PC-3 (cell line): ENCODE results near the gene BRINP1. TPM values are rescaled to one million over a fixed set of nuclear protein-coding genes. Genes with fewer than 3 reads are reported as not detected.

Source experiments
- ATAC-seq: fragments of 200-7000 bp; cut with Tn5 transposase; 2 replicates; pipeline ENCODE4 v1.9.1; 2020; ENCODE audit warnings: mild to moderate bottlenecking, moderate library complexity
- BruUV-seq: library from RNA; stranded (reverse); fragments of 400-500 nt; replicated peaks from 2 replicates; lab custom pipeline; 2021; lab: Mats Ljungman, UMichigan
- CTCF ChIA-PET: fragments of 300-600 bp; sonication (Branson Sonifier 250); formaldehyde crosslinking; loops from one replicate; lab custom pipeline; 2022; ENCODE audit warnings: antibody characterized with exemption; lab: Charles Lee
- POLR2A ChIA-PET: fragments of 300-600 bp; sonication (Branson Sonifier 250); formaldehyde crosslinking; loops from one replicate; lab custom pipeline; 2022; ENCODE audit warnings: antibody characterized with exemption; ENCODE audit not compliant: unreplicated experiment; lab: Charles Lee
- DNase-seq: peaks from one replicate; pipeline ENCODE4 v3.0.0-alpha.2; 2015
- H2AFZ ChIP-seq: fragments of 300-600 bp; sonication (generic); 2 replicates; pipeline ENCODE4 v1.6.0; 2016; ENCODE audit warnings: antibody characterized with exemption, low read length
- H3F3A ChIP-seq: fragments of 300-600 bp; sonication (generic); one replicate; pipeline ENCODE4 v1.6.0; 2017; ENCODE audit warnings: antibody characterized with exemption, low read length, control low read depth, mild to moderate bottlenecking; ENCODE audit not compliant: unreplicated experiment
- H3K27ac ChIP-seq: fragments of 300-600 bp; sonication (generic); 2 replicates; pipeline ENCODE4 v1.5.1; 2016; ENCODE audit warnings: mild to moderate bottlenecking, low read length
- H3K27me3 ChIP-seq: fragments of 300-600 bp; sonication (generic); 2 replicates; pipeline ENCODE4 v1.6.1; 2016; ENCODE audit warnings: low read length, mixed read lengths
- H3K36me3 ChIP-seq: fragments of 300-600 bp; sonication (generic); 2 replicates; pipeline ENCODE4 v1.6.1; 2016; ENCODE audit warnings: low read depth, mixed run types, low read length, mixed read lengths
- H3K4me1 ChIP-seq: fragments of 300-600 bp; sonication (generic); 2 replicates; pipeline ENCODE4 v1.5.1; 2016; ENCODE audit warnings: low read length; ENCODE audit not compliant: insufficient read depth
- H3K4me2 ChIP-seq: fragments of 300-600 bp; sonication (generic); 2 replicates; pipeline ENCODE4 v1.6.0; 2016; ENCODE audit warnings: low read length
- H3K4me3 ChIP-seq: fragments of 300-600 bp; sonication (generic); 2 replicates; pipeline ENCODE4 v1.5.1; 2016; ENCODE audit warnings: mild to moderate bottlenecking, low read length, mixed read lengths
- H3K79me2 ChIP-seq: fragments of 300-600 bp; sonication (generic); 2 replicates; pipeline ENCODE4 v1.6.1; 2017; ENCODE audit warnings: low read length, mixed read lengths
- H3K9ac ChIP-seq: fragments of 300-600 bp; sonication (generic); 2 replicates; pipeline ENCODE4 v1.6.0; 2016; ENCODE audit warnings: mild to moderate bottlenecking, low read length
- H3K9me2 ChIP-seq: fragments of 300-600 bp; sonication (generic); replicated peaks from 2 replicates; pipeline ENCODE4 v1.6.1; 2016; ENCODE audit warnings: mixed run types, low read length, mixed read lengths
- H3K9me3 ChIP-seq: fragments of 300-600 bp; sonication (generic); 2 replicates; pipeline ENCODE4 v1.6.1; 2016; ENCODE audit warnings: low read length, mixed read lengths
- H4K20me1 ChIP-seq: fragments of 300-600 bp; sonication (generic); 2 replicates; pipeline ENCODE4 v1.6.1; 2016; ENCODE audit warnings: low read length, mixed read lengths
- EZH2 ChIP-seq: fragments of 300-600 bp; sonication (generic); IDR thresholded peaks from one replicate; pipeline ENCODE4 v1.6.1; 2017; ENCODE audit warnings: antibody characterized with exemption, mild to moderate bottlenecking, low read length; ENCODE audit not compliant: unreplicated experiment
- EZH2phosphoT487 ChIP-seq: fragments of 300-600 bp; sonication (generic); IDR thresholded peaks from 2 replicates; pipeline ENCODE4 v1.6.1; 2018; ENCODE audit warnings: mild to moderate bottlenecking, antibody characterized with exemption, low read length, borderline replicate concordance
- intact Hi-C: fragments of 100-400 bp; cut with micrococcal nuclease; formaldehyde crosslinking; loops from 2 replicates; pipeline ENCODE4 v1.9.0; 2023
- total RNA-seq: library from RNA; depleted of rRNA; stranded (reverse); fragments of >200 nt; gene quantifications from 2 replicates; pipeline ENCODE4 v1.2.3, GENCODE V29; 2014
- TF ChIP-seq, protein P1 (sequence below): fragments of 300-600 bp; sonication (generic); conservative IDR thresholded peaks from 2 replicates; pipeline ENCODE4 v1.5.1; 2017; ENCODE audit warnings: antibody characterized with exemption, low read depth, mild to moderate bottlenecking, low read length

Gene BRINP1
- total RNA-seq, 1 experiment from 2014 or later, result not detected

DNA sequence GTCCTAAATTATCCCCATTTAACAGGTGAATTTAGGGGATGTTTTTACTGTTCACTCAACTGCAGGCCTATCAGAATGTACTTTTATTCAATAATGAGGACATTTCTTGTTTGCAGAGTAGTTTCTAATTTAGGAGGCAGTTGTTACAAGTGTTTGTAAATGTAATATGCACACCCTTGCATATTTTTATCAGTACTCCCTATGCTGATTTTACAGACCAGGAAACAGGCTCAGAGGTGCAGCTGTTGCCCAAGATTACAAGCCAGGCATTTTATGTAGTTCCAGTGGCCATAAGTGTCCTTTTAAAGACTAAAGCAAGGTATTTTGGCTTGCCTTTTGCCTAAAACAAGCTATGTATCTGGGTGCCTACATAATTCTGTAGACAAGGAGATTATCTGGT, 47.6 kb upstream of the BRINP1 start:
- ATAC-seq, result no peak
- no peak overlapping the region for H3K4me2 ChIP-seq
- H3K27ac ChIP-seq, result no peak overlapping the region
- POLR2A ChIA-PET, result no interaction called here
- H3F3A ChIP-seq, result no peaks in the 10 kb centered on the region
- no peak for TF ChIP-seq EZH2
- no peak for TF ChIP-seq EZH2phosphoT487
- TF ChIP-seq, protein P1, sequence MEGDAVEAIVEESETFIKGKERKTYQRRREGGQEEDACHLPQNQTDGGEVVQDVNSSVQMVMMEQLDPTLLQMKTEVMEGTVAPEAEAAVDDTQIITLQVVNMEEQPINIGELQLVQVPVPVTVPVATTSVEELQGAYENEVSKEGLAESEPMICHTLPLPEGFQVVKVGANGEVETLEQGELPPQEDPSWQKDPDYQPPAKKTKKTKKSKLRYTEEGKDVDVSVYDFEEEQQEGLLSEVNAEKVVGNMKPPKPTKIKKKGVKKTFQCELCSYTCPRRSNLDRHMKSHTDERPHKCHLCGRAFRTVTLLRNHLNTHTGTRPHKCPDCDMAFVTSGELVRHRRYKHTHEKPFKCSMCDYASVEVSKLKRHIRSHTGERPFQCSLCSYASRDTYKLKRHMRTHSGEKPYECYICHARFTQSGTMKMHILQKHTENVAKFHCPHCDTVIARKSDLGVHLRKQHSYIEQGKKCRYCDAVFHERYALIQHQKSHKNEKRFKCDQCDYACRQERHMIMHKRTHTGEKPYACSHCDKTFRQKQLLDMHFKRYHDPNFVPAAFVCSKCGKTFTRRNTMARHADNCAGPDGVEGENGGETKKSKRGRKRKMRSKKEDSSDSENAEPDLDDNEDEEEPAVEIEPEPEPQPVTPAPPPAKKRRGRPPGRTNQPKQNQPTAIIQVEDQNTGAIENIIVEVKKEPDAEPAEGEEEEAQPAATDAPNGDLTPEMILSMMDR, result no peak
- H2AFZ ChIP-seq, result no peak overlapping the region
- H3K36me3 ChIP-seq, result no peaks in the 10 kb centered on the region
- no peaks in the 10 kb centered on the region for H4K20me1 ChIP-seq
- DNase-seq, result no peak
- no peaks in the 10 kb centered on the region for H3K9me3 ChIP-seq
- no peaks in the 10 kb centered on the region for H3K4me1 ChIP-seq
- no peaks in the 10 kb centered on the region for H3K79me2 ChIP-seq
- no peak overlapping the region for H3K9ac ChIP-seq
- CTCF ChIA-PET, result no interaction called here
- H3K27me3 ChIP-seq, result no peaks in the 10 kb centered on the region
- intact Hi-C loops, result no loop called here
- no peak overlapping the region for H3K4me3 ChIP-seq
- no TSS peak for BruUV-seq
- no peaks in the 10 kb centered on the region for H3K9me2 ChIP-seq

DNA sequence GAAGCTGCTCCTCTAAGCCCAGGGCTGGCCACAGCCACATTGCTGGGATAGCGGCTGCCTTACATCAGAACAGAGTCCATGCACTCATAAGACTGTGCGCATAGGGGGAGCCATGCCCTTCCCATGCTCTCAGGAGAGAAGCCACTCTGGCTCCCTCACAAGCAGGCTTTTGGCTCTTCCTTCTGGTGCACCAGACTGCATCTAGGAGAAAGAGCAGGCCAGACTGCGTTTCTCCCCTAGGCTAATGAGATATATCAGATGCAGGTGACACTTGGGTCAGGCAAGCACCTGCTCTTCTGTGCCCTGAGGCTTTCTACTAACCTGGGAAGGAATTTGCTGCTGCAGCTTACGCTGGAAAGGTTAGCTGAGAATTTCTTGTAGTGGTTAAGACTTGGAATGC, 43.2 kb upstream of the BRINP1 start:
- Histone ChIP-seq H3K9me2 (no peaks in the 10 kb centered on the region), H4K20me1 (no peaks in the 10 kb centered on the region), H3F3A (no peaks in the 10 kb centered on the region), H3K4me2 (no peak overlapping the region), H3K4me3 (no peak overlapping the region), H3K4me1 (no peaks in the 10 kb centered on the region), H3K27ac (no peak overlapping the region), H3K27me3 (no peaks in the 10 kb centered on the region), H3K79me2 (no peaks in the 10 kb centered on the region), H3K9me3 (peaks cover 4% of the 10 kb centered on the region; the same call in 1 of the 2 replicates), H3K36me3 (no peaks in the 10 kb centered on the region), H3K9ac (no peak overlapping the region), H2AFZ (no peak overlapping the region)
- TF ChIP-seq, protein P1, result no peak
- TF ChIP-seq EZH2 (no peak), EZH2phosphoT487 (no peak)
- intact Hi-C loops, result no loop called here
- no TSS peak for BruUV-seq
- ATAC-seq, result no peak
- CTCF ChIA-PET, result no interaction called here
- no peak for DNase-seq
- POLR2A ChIA-PET, result no interaction called here

DNA sequence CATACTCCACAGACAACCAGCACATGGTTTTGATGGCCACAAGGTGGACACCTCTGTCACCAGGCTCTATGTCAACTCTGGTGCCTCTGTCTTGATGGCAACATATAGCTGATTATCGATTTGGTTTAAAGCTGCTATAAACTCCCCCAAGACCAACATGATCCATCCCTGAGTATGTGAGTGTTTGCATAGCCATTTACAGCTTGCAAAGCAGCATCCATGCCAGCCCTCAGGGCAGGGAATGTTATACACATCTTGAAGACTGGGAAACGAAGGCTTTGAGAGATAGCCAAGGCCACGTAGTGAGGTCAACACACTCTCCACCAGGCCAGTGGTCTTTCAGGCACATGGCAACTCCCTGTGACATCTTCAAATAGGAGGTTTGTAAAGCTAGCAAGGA, 40.3 kb upstream of the BRINP1 start:
- DNase-seq (no peak), ATAC-seq (no peak)
- Histone ChIP-seq H4K20me1 (no peaks in the 10 kb centered on the region), H3K79me2 (no peaks in the 10 kb centered on the region), H2AFZ (no peak overlapping the region), H3K4me3 (no peak overlapping the region), H3F3A (no peaks in the 10 kb centered on the region), H3K27me3 (no peaks in the 10 kb centered on the region), H3K9ac (no peak overlapping the region), H3K9me2 (no peaks in the 10 kb centered on the region), H3K27ac (no peak overlapping the region), H3K36me3 (no peaks in the 10 kb centered on the region), H3K9me3 (peaks cover 4% of the 10 kb centered on the region; the same call in 1 of the 2 replicates), H3K4me2 (no peak overlapping the region), H3K4me1 (no peaks in the 10 kb centered on the region)
- intact Hi-C loops, result no loop called here
- CTCF ChIA-PET, result no interaction called here
- no TSS peak for BruUV-seq
- POLR2A ChIA-PET, result no interaction called here
- TF ChIP-seq, protein P1, result no peak
- TF ChIP-seq EZH2phosphoT487 (no peak), EZH2 (no peak)
